IMR-90 (cell line): ENCODE measurements around the gene TRIM41. TPM values are rescaled to one million over a fixed set of nuclear protein-coding genes. Genes with fewer than 3 reads are reported as not detected.

Experiments used
- ATAC-seq: fragments of 200-7000 bp; cut with Tn5 transposase; 2 replicates; pipeline ENCODE4 v1.9.1; 2020; ENCODE audit warnings: low read depth, mild to moderate bottlenecking, moderate library complexity
- BruUV-seq: library from RNA; stranded (reverse); fragments of 400-500 nt; replicated peaks from 2 replicates; lab custom pipeline; 2021; lab: Mats Ljungman, UMichigan
- CTCF ChIA-PET: fragments of 300-600 bp; formaldehyde crosslinking; extraction: SDS; loops from one replicate; lab custom pipeline; 2021; ENCODE audit warnings: antibody characterized with exemption; lab: Yijun Ruan, JAX
- POLR2A ChIA-PET: fragments of 300-600 bp; sonication (Branson Sonifier 250); formaldehyde crosslinking; loops from one replicate; lab custom pipeline; 2022; ENCODE audit warnings: antibody characterized with exemption; ENCODE audit not compliant: unreplicated experiment; lab: Charles Lee
- DNase-seq: peaks from one replicate; pipeline ENCODE4 v3.0.0; 2013
- H2AFZ ChIP-seq: replicated peaks from 2 replicates; pipeline ENCODE3; 2013; ENCODE audit warnings: low read length, mild to moderate bottlenecking; ENCODE audit not compliant: poor library complexity
- H2AK5ac ChIP-seq: 2 replicates; pipeline ENCODE4 v1.6.1; 2013; ENCODE audit warnings: low read depth, low read length, inconsistent platforms
- H2AK9ac ChIP-seq: replicated peaks from 2 replicates; pipeline ENCODE3; 2013; ENCODE audit warnings: mild to moderate bottlenecking, low read depth, low read length, moderate library complexity; ENCODE audit not compliant: poor library complexity
- H2BK120ac ChIP-seq: 2 replicates; pipeline ENCODE4 v1.6.1; 2013; ENCODE audit warnings: low read depth, low read length, inconsistent platforms
- H2BK15ac ChIP-seq: 3 replicates; pipeline ENCODE4 v1.6.1; 2013; ENCODE audit warnings: low read depth, low read length, inconsistent platforms
- H2BK20ac ChIP-seq: 2 replicates; pipeline ENCODE4 v1.6.1; 2013; ENCODE audit warnings: low read depth, mild to moderate bottlenecking, inconsistent platforms, low read length, moderate library complexity
- H2BK5ac ChIP-seq: 2 replicates; pipeline ENCODE4 v1.6.1; 2013; ENCODE audit warnings: mild to moderate bottlenecking, low read depth, low read length, inconsistent platforms; ENCODE audit not compliant: poor library complexity, severe bottlenecking
- H3K14ac ChIP-seq: replicated peaks from 2 replicates; pipeline ENCODE4 v1.6.1; 2013; ENCODE audit warnings: low read depth, low read length, inconsistent platforms
- H3K18ac ChIP-seq: 2 replicates; pipeline ENCODE4 v1.6.1; 2013; ENCODE audit warnings: low read depth, low read length, control low read depth
- H3K23ac ChIP-seq: 2 replicates; pipeline ENCODE4 v1.6.1; 2013; ENCODE audit warnings: low read depth, low read length, inconsistent platforms
- H3K27ac ChIP-seq: 2 replicates; pipeline ENCODE4 v1.5.1; 2013; ENCODE audit warnings: mild to moderate bottlenecking, control low read depth, low read length; ENCODE audit not compliant: insufficient read depth
- H3K27me3 ChIP-seq: 2 replicates; pipeline ENCODE4 v1.6.1; 2013; ENCODE audit warnings: low read length; ENCODE audit not compliant: control insufficient read depth, insufficient read depth
- H3K36me3 ChIP-seq: 2 replicates; pipeline ENCODE4 v1.6.1; 2013; ENCODE audit warnings: low read length, mixed read lengths; ENCODE audit not compliant: control insufficient read depth, insufficient read depth
- H3K4ac ChIP-seq: 2 replicates; pipeline ENCODE4 v1.6.1; 2013; ENCODE audit warnings: low read depth, low read length, inconsistent platforms
- H3K4me1 ChIP-seq: 2 replicates; pipeline ENCODE4 v1.6.1; 2013; ENCODE audit warnings: low read length, mixed read lengths; ENCODE audit not compliant: control insufficient read depth, insufficient read depth
- H3K4me2 ChIP-seq: 2 replicates; pipeline ENCODE4 v1.6.1; 2013; ENCODE audit warnings: low read depth, mild to moderate bottlenecking, control low read depth, low read length, moderate library complexity
- H3K4me3 ChIP-seq: 2 replicates; pipeline ENCODE4 v1.5.1; 2013; ENCODE audit warnings: low read depth, mild to moderate bottlenecking, control low read depth, low read length, moderate library complexity; ENCODE audit not compliant: insufficient read depth
- H3K56ac ChIP-seq: 2 replicates; pipeline ENCODE4 v1.6.1; 2013; ENCODE audit warnings: low read length, inconsistent platforms; ENCODE audit not compliant: insufficient read depth; ENCODE audit errors: extremely low read depth
- H3K79me1 ChIP-seq, 2 experiments: 2 replicates each; pipeline ENCODE4 v1.6.1; 2013; ENCODE audit warnings: low read length in 2 of 2, inconsistent platforms in 1 of 2, low read depth in 1 of 2
- H3K9ac ChIP-seq: 2 replicates; pipeline ENCODE4 v1.6.1; 2013; ENCODE audit warnings: low read depth, low read length, control low read depth
- H3K9me1 ChIP-seq: 2 replicates; pipeline ENCODE4 v1.6.1; 2013; ENCODE audit warnings: low read length, inconsistent platforms; ENCODE audit not compliant: insufficient read depth
- H3K9me3 ChIP-seq: 2 replicates; pipeline ENCODE4 v1.6.1; 2013; ENCODE audit warnings: low read length; ENCODE audit not compliant: control insufficient read depth, insufficient read depth
- H4K20me1 ChIP-seq: 2 replicates; pipeline ENCODE4 v1.6.1; 2013; ENCODE audit warnings: low read length, inconsistent platforms; ENCODE audit not compliant: insufficient read depth
- H4K5ac ChIP-seq: 2 replicates; pipeline ENCODE4 v1.6.1; 2013; ENCODE audit warnings: mild to moderate bottlenecking, low read depth, low read length, control low read depth
- H4K8ac ChIP-seq, 2 experiments: 2 replicates each; pipeline ENCODE4 v1.6.1; 2013; ENCODE audit warnings: low read depth in 2 of 2, low read length in 2 of 2, control low read depth in 1 of 2, inconsistent platforms in 1 of 2
- H4K91ac ChIP-seq: 2 replicates; pipeline ENCODE4 v1.6.1; 2013; ENCODE audit warnings: low read depth, low read length, inconsistent platforms; ENCODE audit not compliant: insufficient read depth
- BHLHE40 ChIP-seq: fragments of 150-350 bp; IDR thresholded peaks from 2 replicates; pipeline ENCODE4 v1.6.1; 2016; ENCODE audit warnings: mild to moderate bottlenecking, low read depth, low read length
- ELK1 ChIP-seq: fragments of 150-350 bp; IDR thresholded peaks from 2 replicates; pipeline ENCODE4 v1.6.1; 2016; ENCODE audit warnings: low read depth, mild to moderate bottlenecking, low read length, moderate library complexity, borderline replicate concordance
- FOS ChIP-seq: fragments of 150-350 bp; IDR thresholded peaks from 2 replicates; pipeline ENCODE4 v1.6.1; 2016; ENCODE audit warnings: low read depth, low read length
- MAFK ChIP-seq: IDR thresholded peaks from 2 replicates; pipeline ENCODE4 v1.6.1; 2012; ENCODE audit warnings: low read depth, low read length, improper control_type of control experiment
- MAZ ChIP-seq: IDR thresholded peaks from 2 replicates; pipeline ENCODE4 v1.6.1; 2012; ENCODE audit warnings: low read depth, mild to moderate bottlenecking, low read length, improper control_type of control experiment, moderate library complexity, borderline replicate concordance
- MXI1 ChIP-seq: IDR thresholded peaks from 2 replicates; pipeline ENCODE4 v1.6.1; 2012; ENCODE audit warnings: low read depth, mild to moderate bottlenecking, low read length, moderate library complexity, borderline replicate concordance
- POLR2A ChIP-seq: IDR thresholded peaks from 2 replicates; pipeline ENCODE4 v1.6.1; 2012; ENCODE audit warnings: mild to moderate bottlenecking, low read depth, low read length
- RCOR1 ChIP-seq: IDR thresholded peaks from 2 replicates; pipeline ENCODE4 v1.6.1; 2012; ENCODE audit warnings: mild to moderate bottlenecking, low read length, improper control_type of control experiment; ENCODE audit not compliant: insufficient replicate concordance
- USF2 ChIP-seq: fragments of 150-350 bp; IDR thresholded peaks from 2 replicates; pipeline ENCODE4 v1.6.1; 2017; ENCODE audit warnings: mild to moderate bottlenecking, antibody characterized with exemption, low read length, low read depth
- WGBS, 2 experiments: methylation state at CpG; one replicate each; pipeline versions ENCODE4 v1.1.5 to v1.1.7; 2013; ENCODE audit warnings: missing lambda C conversion rate in 2 of 2; ENCODE audit not compliant: insufficient read length in 1 of 2; ENCODE audit errors: extremely low coverage in 2 of 2; 5-methylcytosine and 5-hydroxymethylcytosine counted together
- dilution Hi-C: fragments of 300-500 bp; cut with HindIII; formaldehyde crosslinking; loops from one replicate; pipeline ENCODE4 v1.14.3; 2018; ENCODE audit warnings: low sequenced_read_pairs; ENCODE audit not compliant: unreplicated experiment
- in situ Hi-C: fragments of 300-500 bp; cut with MboI; formaldehyde crosslinking; loops from 3 replicates; pipeline ENCODE4 v1.14.3; 2019; ENCODE audit warnings: low sequenced_read_pairs, inconsistent platforms, mixed read lengths
- intact Hi-C: fragments of 100-400 bp; cut with micrococcal nuclease; formaldehyde crosslinking; loops from 2 replicates; pipeline ENCODE4 v1.10.0; 2022
- polyA plus RNA-seq, 3 experiments: library from polyadenylated mRNA; depleted of rRNA; stranded (reverse); fragments of >200 nt; gene quantifications; 2 replicates each; pipeline ENCODE4 v1.2.3, GENCODE V29; 2012; ENCODE audit warnings: low replicate concordance in 1 of 3
- total RNA-seq: library from RNA; depleted of rRNA; stranded (reverse); fragments of >200 nt; gene quantifications from 2 replicates; pipeline ENCODE4 v1.2.3, GENCODE V29; 2012

Gene TRIM41
- total and polyA plus RNA-seq, 2 of the 4 experiments (the other 2 are of a cell fraction) = 5.9 to 15.7 TPM

GRCh38 chr5:181280251-181280762 is 57.2 kb downstream of the TRIM41 start:
- H3K4me1 ChIP-seq = no peaks in the 10 kb centered on the region
- TF ChIP-seq MXI1 (no peak), ELK1 (no peak), RCOR1 (no peak), BHLHE40 (no peak), USF2 (no peak), MAZ (no peak), POLR2A (no peak), FOS (no peak), MAFK (no peak)
- in situ Hi-C loops (no loop called here), intact Hi-C loops (no loop called here), dilution Hi-C loops (no loop called here)
- no peak overlapping the region for H2AFZ ChIP-seq
- CTCF ChIA-PET = no interaction called here
- H3K79me1 ChIP-seq = no peaks in the 10 kb centered on the region
- H3K9me1 ChIP-seq = no peaks in the 10 kb centered on the region
- WGBS, 2 experiments = 83 to 100% methylated on average over 3 to 7 of the region's 7 CpGs
- no peak overlapping the region for H3K14ac ChIP-seq
- H2AK9ac ChIP-seq = no peak overlapping the region
- no peak overlapping the region for H3K4ac ChIP-seq
- H3K9ac ChIP-seq = no peak overlapping the region
- H4K91ac ChIP-seq = no peak overlapping the region
- H2BK5ac ChIP-seq = no peak overlapping the region
- H3K18ac ChIP-seq = no peak overlapping the region
- H3K56ac ChIP-seq = no peak overlapping the region
- no peak overlapping the region for H3K23ac ChIP-seq
- no peak for DNase-seq
- no peak overlapping the region for H4K8ac ChIP-seq
- H2BK15ac ChIP-seq = no peak overlapping the region
- no peak overlapping the region for H2AK5ac ChIP-seq
- no peaks in the 10 kb centered on the region for H3K9me3 ChIP-seq
- H3K27ac ChIP-seq = no peak overlapping the region
- no TSS peak for BruUV-seq
- no peak overlapping the region for H2BK120ac ChIP-seq
- no peak overlapping the region for H3K4me3 ChIP-seq
- no peaks in the 10 kb centered on the region for H4K20me1 ChIP-seq
- H3K27me3 ChIP-seq = no peaks in the 10 kb centered on the region
- POLR2A ChIA-PET = no interaction called here
- no peak overlapping the region for H2BK20ac ChIP-seq
- H3K4me2 ChIP-seq = no peak overlapping the region
- ATAC-seq = no peak
- H3K36me3 ChIP-seq = no peaks in the 10 kb centered on the region
- H4K5ac ChIP-seq = no peak overlapping the region
